GM23338 (cell line): ENCODE data around the gene GPR176.

Experiments used
- EZH2 ChIP-seq: fragments of 200-600 bp; sonication (generic); IDR thresholded peaks from one replicate; pipeline ENCODE4 v1.8.0; 2017; ENCODE audit warnings: antibody characterized with exemption, mild to moderate bottlenecking, low read depth; ENCODE audit not compliant: unreplicated experiment
- POLR2AphosphoS5 ChIP-seq: IDR thresholded peaks from 2 replicates; pipeline ENCODE4 v1.6.1; 2016; ENCODE audit warnings: antibody characterized with exemption, low read depth

- TF ChIP-seq POLR2AphosphoS5 (no peak), EZH2 (no peak)
Observed at GRCh38 chr15:39869254-39869653, 50.8 kb downstream of the GPR176 start.
